H1 (cell line): ENCODE results near the gene CFAP53. TPM values are rescaled to one million over a fixed set of nuclear protein-coding genes. Genes with fewer than 3 reads are reported as not detected.

Experiments used
- CTCF ChIA-PET: fragments of 300-600 bp; sonication (Branson Sonifier 250); formaldehyde crosslinking; loops from one replicate; lab custom pipeline; 2021; ENCODE audit not compliant: partially characterized antibody; lab: Charles Lee
- POLR2A ChIA-PET: fragments of 300-600 bp; sonication (Branson Sonifier 250); formaldehyde crosslinking; loops from one replicate; lab custom pipeline; 2021; ENCODE audit warnings: inconsistent platforms; ENCODE audit not compliant: partially characterized antibody; lab: Charles Lee
- DNase-seq, 2 experiments: peaks; one replicate each; pipeline versions ENCODE4 v3.0.0 to v3.0.0-alpha.2; 2010 to 2022; ENCODE audit warnings: low spot score in 2 of 2, low read depth in 1 of 2, mixed read lengths in 1 of 2
- FAIRE-seq: peaks from 2 replicates; lab custom pipeline; 2011; peaks lifted over from hg19 to GRCh38; lab: Jason Lieb, UNC
- H2AFZ ChIP-seq: 2 replicates; pipeline ENCODE4 v1.8.1; 2012; ENCODE audit warnings: low read length, inconsistent platforms
- H2AK5ac ChIP-seq: 2 replicates; pipeline ENCODE4 v1.6.1; 2013; ENCODE audit warnings: low read depth, low read length
- H2BK120ac ChIP-seq: replicated peaks from 2 replicates; pipeline ENCODE3; 2013; ENCODE audit warnings: low read depth, low read length, inconsistent platforms
- H2BK12ac ChIP-seq: 2 replicates; pipeline ENCODE4 v1.6.1; 2013; ENCODE audit warnings: low read depth, low read length
- H2BK15ac ChIP-seq: 2 replicates; pipeline ENCODE4 v1.6.1; 2013; ENCODE audit warnings: low read length
- H2BK20ac ChIP-seq: 2 replicates; pipeline ENCODE4 v1.6.1; 2013; ENCODE audit warnings: low read length
- H2BK5ac ChIP-seq: 2 replicates; pipeline ENCODE4 v1.6.1; 2013; ENCODE audit warnings: low read depth, low read length
- H3K14ac ChIP-seq: 2 replicates; pipeline ENCODE4 v1.6.1; 2013; ENCODE audit warnings: inconsistent platforms; ENCODE audit not compliant: insufficient read length
- H3K18ac ChIP-seq: 2 replicates; pipeline ENCODE4 v1.6.1; 2013; ENCODE audit warnings: low read length; ENCODE audit errors: extremely low read depth
- H3K23ac ChIP-seq: 2 replicates; pipeline ENCODE4 v1.6.1; 2013; ENCODE audit warnings: inconsistent platforms; ENCODE audit not compliant: insufficient read length
- H3K23me2 ChIP-seq: 2 replicates; pipeline ENCODE4 v1.6.1; 2013; ENCODE audit warnings: low read depth, low read length
- H3K27ac ChIP-seq: 2 replicates; pipeline ENCODE4 v1.6.1; 2011; ENCODE audit warnings: low read depth, low read length, inconsistent platforms
- H3K27me3 ChIP-seq, 4 experiments: replicated peaks in 1 of 4; 1 replicate in 1 of 4; 2 replicates in 3 of 4; pipeline versions ENCODE4 v1.6.1 to v1.8.1; 2011 to 2013; ENCODE audit warnings: low read length in 3 of 4, mild to moderate bottlenecking in 3 of 4, inconsistent platforms in 2 of 4, mixed read lengths in 2 of 4, moderate library complexity in 1 of 4; ENCODE audit not compliant: control insufficient read depth in 3 of 4, insufficient read depth in 3 of 4; ENCODE audit errors: extremely low read depth in 1 of 4
- H3K36me3 ChIP-seq, 4 experiments: 2 replicates each; pipeline versions ENCODE4 v1.6.1 to v1.8.1; 2011 to 2013; ENCODE audit warnings: mild to moderate bottlenecking in 4 of 4, low read length in 3 of 4, moderate library complexity in 2 of 4, control low read depth in 1 of 4, inconsistent platforms in 1 of 4; ENCODE audit not compliant: insufficient read depth in 4 of 4, control insufficient read depth in 2 of 4
- H3K4ac ChIP-seq: replicated peaks from 2 replicates; pipeline ENCODE3; 2013; ENCODE audit warnings: low read length, low read depth, mixed read lengths, inconsistent platforms; ENCODE audit not compliant: insufficient read length
- H3K4me1 ChIP-seq, 4 experiments: replicated peaks in 1 of 4; 1 replicate in 1 of 4; 2 replicates in 3 of 4; pipeline versions ENCODE4 v1.6.1 to v1.8.1; 2011 to 2013; ENCODE audit warnings: low read length in 3 of 4, inconsistent platforms in 2 of 4, mixed read lengths in 1 of 4; ENCODE audit not compliant: insufficient read depth in 4 of 4, control insufficient read depth in 3 of 4
- H3K4me2 ChIP-seq, 2 experiments: 2 replicates each; pipeline versions ENCODE4 v1.6.1 to v1.8.1; 2011 to 2013; ENCODE audit warnings: low read depth in 2 of 2, low read length in 2 of 2, control low read depth in 1 of 2, inconsistent platforms in 1 of 2, mild to moderate bottlenecking in 1 of 2; ENCODE audit not compliant: insufficient read depth in 1 of 2
- H3K4me3 ChIP-seq, 4 experiments: fragments of 200-600, 300-600 bp in 1 of 4; sonication (generic), shearing (Covaris generic), sonication (Bioruptor Twin) in 1 of 4; 2 replicates each; pipeline versions ENCODE4 v1.5.1 to v1.8.1; 2011 to 2016; ENCODE audit warnings: low read length in 4 of 4, low read depth in 3 of 4, control low read depth in 2 of 4, inconsistent platforms in 2 of 4, mild to moderate bottlenecking in 2 of 4, mixed read lengths in 1 of 4, moderate library complexity in 1 of 4; ENCODE audit not compliant: insufficient read depth in 2 of 4; ENCODE audit errors: extremely low read depth in 1 of 4
- H3K56ac ChIP-seq: replicated peaks from 2 replicates; pipeline ENCODE3; 2013; ENCODE audit warnings: low read depth, mild to moderate bottlenecking, mixed read lengths, low read length, inconsistent platforms; ENCODE audit not compliant: insufficient read length
- H3K79me1 ChIP-seq: 2 replicates; pipeline ENCODE4 v1.6.1; 2013; ENCODE audit warnings: low read depth, low read length, control low read depth
- H3K79me2 ChIP-seq, 2 experiments: 2 replicates each; pipeline versions ENCODE4 v1.6.1 to v1.8.1; 2012 to 2013; ENCODE audit warnings: low read length in 2 of 2, mild to moderate bottlenecking in 2 of 2, inconsistent platforms in 1 of 2; ENCODE audit not compliant: insufficient read depth in 2 of 2, control insufficient read depth in 1 of 2
- H3K9ac ChIP-seq, 4 experiments: replicated peaks in 1 of 4; 1 replicate in 1 of 4; 2 replicates in 3 of 4; pipeline versions ENCODE4 v1.6.1 to v1.8.1; 2011 to 2013; ENCODE audit warnings: low read depth in 3 of 4, low read length in 3 of 4, control low read depth in 2 of 4, mild to moderate bottlenecking in 2 of 4, moderate library complexity in 2 of 4, inconsistent platforms in 1 of 4; ENCODE audit errors: extremely low read depth in 1 of 4
- H3K9me3 ChIP-seq, 2 experiments: 2 replicates each; pipeline versions ENCODE4 v1.6.1 to v1.8.1; 2012 to 2013; ENCODE audit warnings: mild to moderate bottlenecking in 2 of 2, moderate library complexity in 2 of 2, control low read depth in 1 of 2, inconsistent platforms in 1 of 2, low read depth in 1 of 2, low read length in 1 of 2, mixed read lengths in 1 of 2; ENCODE audit not compliant: insufficient read depth in 2 of 2
- H4K20me1 ChIP-seq, 2 experiments: replicated peaks in 1 of 2; 2 replicates each; pipeline versions ENCODE3 to v1.8.1; 2011 to 2013; ENCODE audit warnings: inconsistent platforms in 2 of 2, low read length in 2 of 2, mild to moderate bottlenecking in 1 of 2; ENCODE audit not compliant: insufficient read depth in 2 of 2, control insufficient read depth in 1 of 2
- H4K5ac ChIP-seq: 2 replicates; pipeline ENCODE4 v1.6.1; 2013; ENCODE audit warnings: low read length, low read depth, mixed read lengths, inconsistent platforms; ENCODE audit not compliant: insufficient read length
- H4K8ac ChIP-seq: 2 replicates; pipeline ENCODE4 v1.8.0; 2013; ENCODE audit warnings: mild to moderate bottlenecking, moderate library complexity, low read length, inconsistent platforms; ENCODE audit not compliant: insufficient read depth; ENCODE audit errors: extremely low read depth
- H4K91ac ChIP-seq: replicated peaks from 2 replicates; pipeline ENCODE3; 2013; ENCODE audit warnings: low read length, mixed read lengths, inconsistent platforms; ENCODE audit not compliant: insufficient read length
- RAD21 ChIP-seq, 2 experiments: IDR thresholded peaks in 1 of 2; conservative IDR thresholded peaks in 1 of 2; 2 replicates each; pipeline ENCODE4 v1.6.1; 2011; ENCODE audit warnings: low read depth in 2 of 2, low read length in 2 of 2, improper control_type of control experiment in 1 of 2, inconsistent platforms in 1 of 2, mild to moderate bottlenecking in 1 of 2, moderate library complexity in 1 of 2
- SIN3A ChIP-seq, 2 experiments: IDR thresholded peaks in 1 of 2; conservative IDR thresholded peaks in 1 of 2; 2 replicates each; pipeline ENCODE4 v1.6.1; 2011 to 2012; ENCODE audit warnings: low read length in 2 of 2, improper control_type of control experiment in 1 of 2, low read depth in 1 of 2, mild to moderate bottlenecking in 1 of 2
- WGBS, 2 experiments: shearing (Covaris generic) in 1 of 2; methylation state at CpG; one replicate each; pipeline versions ENCODE4 v1.1.6 to v1.1.7; 2013 to 2015; ENCODE audit warnings: low lambda C conversion rate in 2 of 2, mixed read lengths in 2 of 2, inconsistent platforms in 1 of 2, low coverage in 1 of 2, missing lambda C conversion rate in 1 of 2; ENCODE audit not compliant: insufficient replicate concordance in 2 of 2, insufficient coverage in 1 of 2, insufficient read length in 1 of 2; ENCODE audit errors: extremely low coverage in 1 of 2, missing lambda C conversion rate in 1 of 2; 5-methylcytosine and 5-hydroxymethylcytosine counted together
- polyA plus RNA-seq, 7 experiments: library from polyadenylated mRNA; depleted of rRNA in 3 of 7; stranded (reverse) in 5 of 7; unstranded in 2 of 7; fragments of >200 nt in 5 of 7; fragments of 200-250 nt in 2 of 7; gene quantifications; 1 replicate in 5 of 7; 2 replicates in 1 of 7; 4 replicates in 1 of 7; pipeline versions ENCODE4 v1.2.1 to v1.2.3, GENCODE V29; 2011 to 2013; ENCODE audit warnings: missing spikeins in 2 of 7, mixed read lengths in 2 of 7
- total RNA-seq: library from RNA; stranded (reverse); fragmentation: NEBNext Ultra II Directional; extraction: Animal tissue kit (Norgen Biotek cat#: 25700); gene quantifications from 2 replicates; pipeline ENCODE4 v1.2.1, GENCODE V29; 2021
- TF ChIP-seq, protein P1 (sequence below): IDR thresholded peaks from 2 replicates; pipeline ENCODE4 v1.6.1; 2012; ENCODE audit warnings: inconsistent platforms
- TF ChIP-seq, protein P2 (sequence below), 3 experiments: IDR thresholded peaks; 1 replicate in 2 of 3; 2 replicates in 1 of 3; pipeline versions ENCODE4 v1.5.1 to v1.6.1; 2011; ENCODE audit warnings: low read length in 3 of 3, mild to moderate bottlenecking in 3 of 3, inconsistent platforms in 2 of 3, low read depth in 1 of 3, moderate library complexity in 1 of 3; ENCODE audit not compliant: insufficient read depth in 1 of 3; ENCODE audit errors: control extremely low read depth in 1 of 3

CFAP53 gene
- total and polyA plus RNA-seq, 2 of the 8 experiments (the other 6 are each of a cell fraction or from before 2014, with no cell fraction given), result 0.08 to 0.30 TPM

DNA sequence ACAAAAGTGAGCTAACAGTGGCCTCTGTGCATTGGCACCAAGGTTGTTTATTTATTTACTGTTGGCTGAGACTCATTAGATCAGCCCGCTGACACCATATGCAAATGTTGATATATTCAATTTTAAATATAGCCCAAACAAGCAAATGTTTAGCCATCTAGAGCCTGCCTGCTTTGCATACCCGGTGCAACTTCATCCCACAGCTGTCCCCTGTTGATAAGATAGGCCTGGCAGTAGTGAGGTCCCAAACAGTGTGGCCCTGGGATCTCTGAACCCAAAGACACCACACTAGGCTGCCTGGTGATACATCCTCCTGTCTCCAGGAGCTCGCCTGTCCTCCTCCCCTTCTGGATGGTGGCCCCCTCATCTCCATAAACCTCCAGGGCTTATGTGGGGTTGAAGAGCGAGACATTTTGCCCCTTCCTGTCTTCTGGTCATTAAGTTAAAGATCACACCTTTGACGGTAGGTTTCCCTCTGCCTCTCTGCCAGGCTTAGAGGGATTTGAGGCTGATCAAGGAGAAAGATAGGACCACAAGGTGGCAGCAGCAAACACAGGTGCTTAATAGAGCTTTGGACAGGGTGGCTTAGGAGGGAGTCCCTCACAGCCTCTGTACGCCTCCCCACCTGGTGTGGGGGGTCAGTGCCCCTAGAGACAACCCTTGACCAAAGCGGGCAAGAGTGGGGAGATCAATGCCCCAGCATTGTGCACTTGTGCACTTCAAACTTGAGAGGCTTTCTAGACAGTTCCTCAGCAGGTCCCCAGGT, 47.7 kb downstream of the CFAP53 start:
- WGBS, 2 experiments, result 64% methylated on average over 7 of the region's 7 CpGs; no CpG with 5 or more reads in 1 of the 2 experiments
- Histone ChIP-seq H3K4me3 (no peak overlapping the region), H3K9me3 (peaks cover 6 to 7% of the 10 kb centered on the region in 2 experiments; a peak in 2 of 4 replicates), H3K27ac (no peak overlapping the region), H3K36me3 (no peaks in the 10 kb centered on the region), H2BK15ac (no peak overlapping the region), H2BK5ac (no peak overlapping the region), H2AK5ac (no peak overlapping the region), H2BK12ac (no peak overlapping the region), H2BK120ac (no peak overlapping the region), H3K56ac (no peak overlapping the region), H3K14ac (no peak overlapping the region), H3K4me1 (no peaks in the 10 kb centered on the region), H4K91ac (no peak overlapping the region), H3K79me2 (no peaks in the 10 kb centered on the region), H3K27me3 (no peaks in the 10 kb centered on the region), H3K4me2 (no peak overlapping the region), H3K23ac (no peak overlapping the region), H4K20me1 (no peaks in the 10 kb centered on the region), H3K23me2 (no peaks in the 10 kb centered on the region), H4K5ac (no peak overlapping the region), H3K4ac (no peak overlapping the region), H3K79me1 (no peaks in the 10 kb centered on the region), H3K18ac (no peak overlapping the region), H4K8ac (no peak overlapping the region), H2BK20ac (no peak overlapping the region), H2AFZ (peak overlapping the region; percentile 2; the same call in 1 of the 2 replicates), H3K9ac (no peak overlapping the region)
- CTCF ChIA-PET, result interaction anchor here (0.5 to 5.7 kb wide), 31 partner anchors 11 to 543 kb away, joined by 3 to 51 read pairs (median 4); partner anchors contain the start of gene CFAP53
- TF ChIP-seq, protein P1, sequence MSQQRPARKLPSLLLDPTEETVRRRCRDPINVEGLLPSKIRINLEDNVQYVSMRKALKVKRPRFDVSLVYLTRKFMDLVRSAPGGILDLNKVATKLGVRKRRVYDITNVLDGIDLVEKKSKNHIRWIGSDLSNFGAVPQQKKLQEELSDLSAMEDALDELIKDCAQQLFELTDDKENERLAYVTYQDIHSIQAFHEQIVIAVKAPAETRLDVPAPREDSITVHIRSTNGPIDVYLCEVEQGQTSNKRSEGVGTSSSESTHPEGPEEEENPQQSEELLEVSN, result peak; percentile 29
- TF ChIP-seq SIN3A (conservative IDR thresholded peaks at IDR 0.05 in 1 of 2, IDR thresholded peaks at IDR 0.05 in 1 of 2; ENCODE audit: low read depth in 1 of 2, low read length in 2 of 2) (no peak), RAD21 (IDR thresholded peaks at IDR 0.05 in 1 of 2, conservative IDR thresholded peaks at IDR 0.05 in 1 of 2; ENCODE audit: low read depth in 2 of 2, low read length in 2 of 2) (peak; percentile 64 to 70)
- TF ChIP-seq, protein P2, sequence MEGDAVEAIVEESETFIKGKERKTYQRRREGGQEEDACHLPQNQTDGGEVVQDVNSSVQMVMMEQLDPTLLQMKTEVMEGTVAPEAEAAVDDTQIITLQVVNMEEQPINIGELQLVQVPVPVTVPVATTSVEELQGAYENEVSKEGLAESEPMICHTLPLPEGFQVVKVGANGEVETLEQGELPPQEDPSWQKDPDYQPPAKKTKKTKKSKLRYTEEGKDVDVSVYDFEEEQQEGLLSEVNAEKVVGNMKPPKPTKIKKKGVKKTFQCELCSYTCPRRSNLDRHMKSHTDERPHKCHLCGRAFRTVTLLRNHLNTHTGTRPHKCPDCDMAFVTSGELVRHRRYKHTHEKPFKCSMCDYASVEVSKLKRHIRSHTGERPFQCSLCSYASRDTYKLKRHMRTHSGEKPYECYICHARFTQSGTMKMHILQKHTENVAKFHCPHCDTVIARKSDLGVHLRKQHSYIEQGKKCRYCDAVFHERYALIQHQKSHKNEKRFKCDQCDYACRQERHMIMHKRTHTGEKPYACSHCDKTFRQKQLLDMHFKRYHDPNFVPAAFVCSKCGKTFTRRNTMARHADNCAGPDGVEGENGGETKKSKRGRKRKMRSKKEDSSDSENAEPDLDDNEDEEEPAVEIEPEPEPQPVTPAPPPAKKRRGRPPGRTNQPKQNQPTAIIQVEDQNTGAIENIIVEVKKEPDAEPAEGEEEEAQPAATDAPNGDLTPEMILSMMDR (IDR thresholded peaks at IDR 0.05; ENCODE audit: control extremely low read depth in 1 of 3, insufficient read depth in 1 of 3, low read depth in 1 of 3, low read length in 3 of 3), result peak; percentile 20 to 76 (median 69)
- POLR2A ChIA-PET, result no interaction called here
- peak in 1 of 2 experiments; percentile 60 for DNase-seq
- peak; percentile 39 for FAIRE-seq
